Measurements from ENCODE around the gene DNTT. TPM values are rescaled to one million over a fixed set of nuclear protein-coding genes. Genes with fewer than 3 reads are reported as not detected.
A peak's percentile ranks its signal among the peaks of the same experiment; 100 is the strongest.

DNTT gene
- not detected for total RNA-seq

DNA sequence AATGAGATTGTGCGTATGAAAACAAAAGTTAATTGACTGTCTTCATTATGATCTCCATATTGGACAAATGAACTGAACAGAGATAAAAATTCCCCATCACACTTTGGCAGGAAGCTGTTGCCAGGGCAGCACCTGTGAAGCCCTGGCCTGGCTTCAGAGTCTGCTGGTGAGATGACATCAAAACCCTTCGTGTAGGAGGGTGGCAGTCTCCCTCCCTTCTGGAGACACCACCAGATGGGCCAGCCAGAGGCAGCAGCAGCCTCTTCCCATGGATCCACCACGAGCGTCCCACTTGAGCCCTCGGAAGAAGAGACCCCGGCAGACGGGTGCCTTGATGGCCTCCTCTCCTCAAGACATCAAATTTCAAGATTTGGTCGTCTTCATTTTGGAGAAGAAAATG is at the start of gene DNTT:
Gene DNTT (plus strand): TSS at position 205 of the 400 bp plus-strand sequence. CDS start 64 bp downstream, at position 269.
- DNase-seq (ENCODE audit: low spot score in 2 of 2) = no peak
- no peak for TF ChIP-seq POLR2AphosphoS5 (IDR thresholded peaks at IDR 0.05)
- Histone ChIP-seq H3K36me3 (no peaks in the 10 kb centered on the region), H3K9me3 (no peaks in the 10 kb centered on the region), H3K27me3 (no peaks in the 10 kb centered on the region), H3K4me3 (no peak within 1 kb of the TSS), H3K27ac (no peak within 1 kb of the TSS), H3K4me1 (no peaks in the 10 kb centered on the region)
- intact Hi-C loops (cut with DNase I; ENCODE audit: low total_unique reads) = no loop called here

DNA sequence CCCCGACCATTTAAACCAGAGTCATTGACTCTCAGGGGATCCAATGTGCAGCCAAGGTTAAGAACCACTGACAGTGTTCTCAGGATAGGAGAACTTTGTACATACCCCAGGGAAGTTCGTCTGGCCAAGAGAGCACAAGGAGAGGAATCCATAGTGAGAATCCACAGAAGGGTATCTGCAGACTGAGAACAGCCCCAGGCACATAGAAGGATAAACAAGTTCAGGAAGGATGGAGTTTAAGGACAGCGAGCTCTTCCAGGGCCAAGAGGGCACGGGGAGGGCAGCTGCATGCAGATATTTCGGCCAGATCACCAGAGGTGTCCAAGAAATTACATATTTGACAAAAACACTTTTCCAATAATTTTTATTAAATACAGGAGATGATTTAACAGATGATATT is 49.3 kb upstream of the DNTT start:
- no peak overlapping the region for H3K4me3 ChIP-seq
- no peaks in the 10 kb centered on the region for H3K4me1 ChIP-seq
- intact Hi-C loops (cut with DNase I; ENCODE audit: low total_unique reads) = no loop called here
- H3K27me3 ChIP-seq = no peaks in the 10 kb centered on the region
- TF ChIP-seq POLR2AphosphoS5 (IDR thresholded peaks at IDR 0.05) = no peak
- TF ChIP-seq POLR2A (IDR thresholded peaks at IDR 0.05) = no peak
- TF ChIP-seq, protein P1, sequence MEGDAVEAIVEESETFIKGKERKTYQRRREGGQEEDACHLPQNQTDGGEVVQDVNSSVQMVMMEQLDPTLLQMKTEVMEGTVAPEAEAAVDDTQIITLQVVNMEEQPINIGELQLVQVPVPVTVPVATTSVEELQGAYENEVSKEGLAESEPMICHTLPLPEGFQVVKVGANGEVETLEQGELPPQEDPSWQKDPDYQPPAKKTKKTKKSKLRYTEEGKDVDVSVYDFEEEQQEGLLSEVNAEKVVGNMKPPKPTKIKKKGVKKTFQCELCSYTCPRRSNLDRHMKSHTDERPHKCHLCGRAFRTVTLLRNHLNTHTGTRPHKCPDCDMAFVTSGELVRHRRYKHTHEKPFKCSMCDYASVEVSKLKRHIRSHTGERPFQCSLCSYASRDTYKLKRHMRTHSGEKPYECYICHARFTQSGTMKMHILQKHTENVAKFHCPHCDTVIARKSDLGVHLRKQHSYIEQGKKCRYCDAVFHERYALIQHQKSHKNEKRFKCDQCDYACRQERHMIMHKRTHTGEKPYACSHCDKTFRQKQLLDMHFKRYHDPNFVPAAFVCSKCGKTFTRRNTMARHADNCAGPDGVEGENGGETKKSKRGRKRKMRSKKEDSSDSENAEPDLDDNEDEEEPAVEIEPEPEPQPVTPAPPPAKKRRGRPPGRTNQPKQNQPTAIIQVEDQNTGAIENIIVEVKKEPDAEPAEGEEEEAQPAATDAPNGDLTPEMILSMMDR (IDR thresholded peaks at IDR 0.05) = no peak
- H3K27ac ChIP-seq = no peak overlapping the region
- no peaks in the 10 kb centered on the region for H3K36me3 ChIP-seq
- DNase-seq (ENCODE audit: low spot score in 2 of 2) = no peak
- H3K9me3 ChIP-seq = no peaks in the 10 kb centered on the region

DNA sequence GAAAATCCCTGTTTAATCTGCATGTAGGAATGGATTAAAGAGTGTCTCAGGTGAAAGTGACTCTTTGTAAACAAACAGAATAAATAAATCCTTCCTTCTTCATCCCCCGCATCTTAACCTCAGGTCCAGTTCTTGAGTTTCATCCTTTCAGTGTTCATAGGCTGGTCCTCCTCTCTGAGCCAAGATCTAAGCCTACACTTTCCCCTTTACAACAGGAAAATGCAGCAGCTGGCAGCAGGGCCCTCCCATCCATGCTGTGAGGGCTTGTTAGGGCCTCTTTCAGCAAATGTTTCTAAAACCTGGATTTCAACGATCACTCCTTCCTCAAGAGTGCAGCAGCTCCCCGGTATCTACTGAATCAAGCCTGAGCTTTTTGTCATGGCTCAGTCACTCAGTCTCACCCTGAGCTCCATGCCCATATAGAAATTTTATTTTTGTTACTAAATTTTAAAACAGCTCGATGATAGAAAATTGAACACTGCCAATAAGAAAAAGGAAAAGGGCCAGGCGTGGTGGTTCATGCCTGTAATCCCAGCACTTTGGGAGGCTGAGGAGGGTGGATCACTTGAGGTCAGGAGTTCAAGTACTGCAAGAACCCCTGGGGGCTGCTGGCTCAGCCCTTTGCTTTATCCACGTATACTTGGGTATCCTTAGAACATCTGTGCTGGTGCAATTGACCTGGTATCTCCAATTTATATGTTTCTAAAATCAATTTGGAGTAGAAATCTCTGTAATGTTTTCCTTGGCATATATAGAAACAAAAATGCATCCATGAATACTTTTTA is 48.5 kb upstream of the DNTT start:
- no peaks in the 10 kb centered on the region for H3K27me3 ChIP-seq
- H3K9me3 ChIP-seq = no peaks in the 10 kb centered on the region
- intact Hi-C loops (cut with DNase I; ENCODE audit: low total_unique reads) = no loop called here
- no peak for TF ChIP-seq POLR2A (IDR thresholded peaks at IDR 0.05)
- TF ChIP-seq, protein P1 (IDR thresholded peaks at IDR 0.05) = no peak
- no peak for TF ChIP-seq POLR2AphosphoS5 (IDR thresholded peaks at IDR 0.05)
- H3K4me3 ChIP-seq = no peak overlapping the region
- no peaks in the 10 kb centered on the region for H3K36me3 ChIP-seq
- DNase-seq (ENCODE audit: low spot score in 2 of 2) = no peak
- no peaks in the 10 kb centered on the region for H3K4me1 ChIP-seq
- H3K27ac ChIP-seq = peak overlapping the region in 1 of 2 donors; percentile 29

DNA sequence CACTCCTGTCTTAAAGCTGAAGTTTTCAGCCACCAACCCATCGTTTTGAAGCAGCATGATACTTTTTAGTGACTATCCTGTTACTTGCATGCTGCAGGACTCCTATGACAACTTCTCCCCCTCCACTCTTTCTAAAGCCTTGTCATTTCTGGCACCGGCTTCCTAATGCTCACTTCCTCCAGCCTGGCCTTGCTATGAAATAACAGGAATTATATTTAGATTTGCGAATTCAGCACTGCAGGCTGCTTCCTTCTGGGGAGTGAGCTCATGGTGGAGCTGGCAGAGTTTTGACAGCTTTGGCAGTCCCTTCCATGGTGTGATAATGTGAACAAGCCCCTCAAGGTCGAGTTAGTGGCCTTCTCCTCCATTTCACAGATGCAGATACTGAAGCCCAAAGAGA is 46.3 kb upstream of the DNTT start:
- H3K27me3 ChIP-seq = no peaks in the 10 kb centered on the region
- no peak overlapping the region for H3K27ac ChIP-seq
- no peaks in the 10 kb centered on the region for H3K9me3 ChIP-seq
- H3K36me3 ChIP-seq = no peaks in the 10 kb centered on the region
- no peak for DNase-seq (ENCODE audit: low spot score in 2 of 2)
- TF ChIP-seq POLR2A (IDR thresholded peaks at IDR 0.05) (no peak), POLR2AphosphoS5 (IDR thresholded peaks at IDR 0.05) (no peak)
- TF ChIP-seq, protein P1 (IDR thresholded peaks at IDR 0.05) = no peak
- H3K4me3 ChIP-seq = no peak overlapping the region
- intact Hi-C loops (cut with DNase I; ENCODE audit: low total_unique reads) = no loop called here
- no peaks in the 10 kb centered on the region for H3K4me1 ChIP-seq

DNA sequence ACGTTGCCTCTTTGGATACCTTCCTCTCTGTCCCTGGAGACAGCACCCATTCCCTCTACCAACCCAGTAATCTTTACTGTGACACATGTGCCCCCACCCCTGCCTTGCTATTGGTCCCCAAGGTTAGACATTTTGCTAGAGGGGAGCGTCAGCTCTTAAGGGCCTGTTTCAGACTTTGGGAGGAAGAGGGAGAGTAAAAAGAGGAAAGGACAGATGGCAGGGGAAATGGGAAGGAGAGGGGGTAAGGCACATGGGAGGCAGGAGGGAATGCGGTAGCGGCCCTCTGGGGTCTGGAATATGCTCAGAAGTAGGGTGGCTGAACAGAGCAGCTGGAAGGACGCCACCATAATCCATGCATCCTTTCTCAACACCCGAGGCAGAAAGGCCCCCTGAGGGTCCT is 45.1 kb upstream of the DNTT start:
- intact Hi-C loops (cut with DNase I; ENCODE audit: low total_unique reads) = no loop called here
- Histone ChIP-seq H3K36me3 (no peaks in the 10 kb centered on the region), H3K27ac (no peak overlapping the region), H3K4me1 (no peaks in the 10 kb centered on the region), H3K27me3 (no peaks in the 10 kb centered on the region), H3K4me3 (no peak overlapping the region), H3K9me3 (no peaks in the 10 kb centered on the region)
- TF ChIP-seq, protein P1 (IDR thresholded peaks at IDR 0.05) = no peak
- TF ChIP-seq POLR2AphosphoS5 (IDR thresholded peaks at IDR 0.05) (no peak), POLR2A (IDR thresholded peaks at IDR 0.05) (no peak)
- no peak for DNase-seq (ENCODE audit: low spot score in 2 of 2)

All from breast epithelium (tissue), 4 donors.